ENCODE results near the gene PRKAG1.

Gene PRKAG1

DNA sequence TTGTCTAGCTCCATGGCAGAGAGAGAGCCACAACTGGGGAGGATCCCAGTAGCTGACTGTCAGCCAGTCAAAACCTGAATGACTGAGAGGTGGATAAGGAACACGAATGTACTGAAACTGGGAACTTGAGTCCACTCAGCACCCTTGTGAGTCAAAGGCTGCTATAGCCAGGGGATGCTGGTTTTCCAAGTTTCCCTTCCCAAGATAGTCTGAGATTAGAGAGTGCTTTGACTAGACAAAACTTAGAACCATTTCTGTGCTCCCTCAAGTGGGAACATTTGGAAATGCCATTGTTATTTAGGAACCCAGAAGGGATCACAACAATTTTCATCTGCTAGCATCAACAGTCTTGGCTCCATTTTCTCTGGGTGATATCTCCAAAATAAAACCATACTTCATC lies 4.0 kb downstream of the PRKAG1 start:
- in situ Hi-C loops (cut with HindIII; ENCODE audit: low sequenced_read_pairs) = no loop called here
- TF ChIP-seq, protein P1, sequence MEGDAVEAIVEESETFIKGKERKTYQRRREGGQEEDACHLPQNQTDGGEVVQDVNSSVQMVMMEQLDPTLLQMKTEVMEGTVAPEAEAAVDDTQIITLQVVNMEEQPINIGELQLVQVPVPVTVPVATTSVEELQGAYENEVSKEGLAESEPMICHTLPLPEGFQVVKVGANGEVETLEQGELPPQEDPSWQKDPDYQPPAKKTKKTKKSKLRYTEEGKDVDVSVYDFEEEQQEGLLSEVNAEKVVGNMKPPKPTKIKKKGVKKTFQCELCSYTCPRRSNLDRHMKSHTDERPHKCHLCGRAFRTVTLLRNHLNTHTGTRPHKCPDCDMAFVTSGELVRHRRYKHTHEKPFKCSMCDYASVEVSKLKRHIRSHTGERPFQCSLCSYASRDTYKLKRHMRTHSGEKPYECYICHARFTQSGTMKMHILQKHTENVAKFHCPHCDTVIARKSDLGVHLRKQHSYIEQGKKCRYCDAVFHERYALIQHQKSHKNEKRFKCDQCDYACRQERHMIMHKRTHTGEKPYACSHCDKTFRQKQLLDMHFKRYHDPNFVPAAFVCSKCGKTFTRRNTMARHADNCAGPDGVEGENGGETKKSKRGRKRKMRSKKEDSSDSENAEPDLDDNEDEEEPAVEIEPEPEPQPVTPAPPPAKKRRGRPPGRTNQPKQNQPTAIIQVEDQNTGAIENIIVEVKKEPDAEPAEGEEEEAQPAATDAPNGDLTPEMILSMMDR (IDR thresholded peaks at IDR 0.05; ENCODE audit: low read depth, low read length, missing control alignments) = peak; percentile 50
- no peak overlapping the region for H3K4me3 ChIP-seq (ENCODE audit: low read depth, low read length)
- DNase-seq (ENCODE audit: low read depth) = no peak

DNA sequence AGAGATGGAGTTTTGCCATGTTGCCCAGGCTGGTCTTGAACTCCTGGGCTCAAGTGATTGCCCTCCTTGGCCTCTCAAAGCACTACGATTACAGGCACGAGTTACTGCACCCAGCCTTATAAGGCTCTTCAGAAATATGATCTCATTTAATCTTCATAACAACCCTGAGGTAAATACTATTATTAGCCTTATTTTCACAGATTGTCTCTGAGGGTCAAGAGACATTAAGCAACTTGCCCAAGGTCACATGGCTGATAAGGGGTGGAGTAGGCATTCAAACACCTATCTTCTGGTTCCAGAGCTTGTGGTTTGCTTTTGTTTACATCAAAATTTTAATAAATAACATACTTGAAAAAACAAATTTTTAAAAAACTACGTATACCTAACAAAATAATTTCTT lies 5.1 kb downstream of the PRKAG1 start:
- in situ Hi-C loops (cut with HindIII; ENCODE audit: low sequenced_read_pairs) = no loop called here
- TF ChIP-seq, protein P1 (IDR thresholded peaks at IDR 0.05; ENCODE audit: low read depth, low read length, missing control alignments) = no peak
- DNase-seq (ENCODE audit: low read depth) = no peak

DNA sequence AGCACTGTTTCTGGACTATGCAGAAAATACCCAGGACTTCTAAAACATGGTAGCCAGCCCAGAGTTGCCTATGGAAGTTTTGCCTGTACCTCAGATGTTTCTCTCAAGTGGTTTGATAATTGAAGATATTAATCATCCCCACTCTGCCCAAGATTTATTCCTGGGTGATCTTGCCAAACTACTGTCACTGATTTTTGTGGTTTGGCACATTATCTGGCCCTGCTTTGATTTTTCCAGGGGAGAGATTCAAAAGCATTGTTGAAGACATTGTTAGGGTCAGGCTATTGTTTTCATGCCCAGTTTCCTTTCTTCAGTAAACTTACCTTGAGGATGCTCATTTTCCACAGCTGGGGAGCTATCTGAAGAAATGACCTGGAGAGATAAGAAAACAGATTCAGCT lies 5.8 kb downstream of the PRKAG1 start:
- no peak overlapping the region for H3K4me3 ChIP-seq (ENCODE audit: low read depth, low read length)
- TF ChIP-seq, protein P1 (IDR thresholded peaks at IDR 0.05; ENCODE audit: low read depth, low read length, missing control alignments) = no peak
- in situ Hi-C loops (cut with HindIII; ENCODE audit: low sequenced_read_pairs) = no loop called here
- DNase-seq (ENCODE audit: low read depth) = no peak

More for the DNA sequence above, 5.1 kb downstream of the PRKAG1 start:
- no peak overlapping the region for H3K4me3 ChIP-seq (ENCODE audit: low read depth, low read length)

DNA sequence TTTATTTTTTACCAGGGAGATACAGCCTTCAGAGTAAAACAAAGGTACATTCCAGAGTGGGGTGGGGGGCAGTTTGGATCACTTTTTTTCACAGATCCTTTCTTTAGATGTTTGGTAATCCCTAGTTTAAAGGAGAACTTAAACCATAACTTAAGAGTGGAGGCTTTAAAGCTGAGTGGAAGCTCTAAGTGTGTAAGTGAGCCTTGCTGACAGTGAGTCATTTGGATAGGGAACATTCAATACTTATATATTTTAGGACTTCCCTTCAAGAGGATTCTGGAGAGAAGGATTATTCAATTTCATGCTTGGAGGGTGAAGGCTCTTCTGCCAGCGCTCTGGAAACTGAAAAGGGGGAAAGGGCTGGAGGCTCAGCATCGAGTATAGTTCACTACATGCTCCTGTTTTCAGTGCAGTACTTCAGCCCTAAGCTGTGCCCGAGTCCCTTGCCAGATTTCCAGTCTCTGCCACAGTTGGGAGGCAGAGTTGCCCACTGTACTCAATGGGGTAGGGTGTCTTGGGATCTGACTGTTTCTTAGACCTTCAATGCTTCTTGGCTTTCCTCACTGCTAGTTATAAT lies 8.4 kb downstream of the PRKAG1 start:
- TF ChIP-seq, protein P1 (IDR thresholded peaks at IDR 0.05; ENCODE audit: low read depth, low read length, missing control alignments) = no peak
- no peak for DNase-seq (ENCODE audit: low read depth)
- in situ Hi-C loops (cut with HindIII; ENCODE audit: low sequenced_read_pairs) = no loop called here

DNA sequence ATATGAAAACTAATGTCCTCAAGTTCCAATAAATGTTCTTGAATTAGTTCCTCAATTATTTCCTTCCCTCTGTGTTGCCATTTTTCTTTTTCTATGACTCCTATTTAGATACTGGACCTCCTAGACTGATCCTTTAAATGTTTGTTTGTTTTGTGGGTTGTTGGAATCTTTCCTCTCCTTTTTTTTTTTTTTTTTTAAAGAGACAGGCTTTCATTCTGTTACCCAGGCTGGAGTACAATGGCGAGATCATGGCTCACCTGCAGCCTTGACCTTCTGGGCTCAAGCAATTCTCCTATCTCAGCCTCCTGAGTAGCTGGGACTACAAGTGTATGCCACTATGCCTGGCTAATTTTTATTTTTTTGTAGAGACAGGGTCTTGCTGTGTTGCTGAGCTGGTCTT lies 9.6 kb downstream of the PRKAG1 start:
- DNase-seq (ENCODE audit: low read depth) = no peak
- TF ChIP-seq, protein P1 (IDR thresholded peaks at IDR 0.05; ENCODE audit: low read depth, low read length, missing control alignments) = no peak
- in situ Hi-C loops (cut with HindIII; ENCODE audit: low sequenced_read_pairs) = no loop called here
- no peak overlapping the region for H3K4me3 ChIP-seq (ENCODE audit: low read depth, low read length)

More for the DNA sequence above, 8.4 kb downstream of the PRKAG1 start:
- H3K4me3 ChIP-seq (ENCODE audit: low read depth, low read length) = no peak overlapping the region

DNA sequence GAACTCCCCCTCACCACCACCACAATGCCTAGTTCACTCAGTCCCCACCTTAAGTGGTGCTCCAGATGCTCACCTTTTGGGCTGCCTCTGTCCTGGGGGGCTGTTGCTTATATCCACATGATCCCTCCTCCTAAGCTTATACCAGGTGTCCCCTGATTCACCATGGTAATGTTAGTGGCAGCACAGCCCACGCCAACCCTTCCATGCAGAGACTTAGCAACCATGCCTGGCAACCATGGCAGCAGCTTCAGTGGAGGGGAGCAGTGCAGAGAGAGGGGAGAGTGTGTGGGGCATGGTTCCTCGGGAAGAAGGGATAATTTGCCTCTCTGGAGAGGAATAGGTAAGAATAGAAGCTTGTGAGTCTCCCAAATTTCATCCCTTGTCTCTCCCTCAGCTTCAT lies 18.2 kb downstream of the PRKAG1 start:
- TF ChIP-seq, protein P1 (IDR thresholded peaks at IDR 0.05; ENCODE audit: low read depth, low read length, missing control alignments) = no peak
- in situ Hi-C loops (cut with HindIII; ENCODE audit: low sequenced_read_pairs) = no loop called here
- no peak overlapping the region for H3K4me3 ChIP-seq (ENCODE audit: low read depth, low read length)
- DNase-seq (ENCODE audit: low read depth) = no peak

Measured in astrocyte of the cerebellum (primary cell).